Gastrocnemius medialis (tissue), 4 donors: ENCODE results near the gene SRP9. TPM values are rescaled to one million over a fixed set of nuclear protein-coding genes. Genes with fewer than 3 reads are reported as not detected.
"Not testable (repeated sequence)": the region's sequence is repeated elsewhere in the genome, so short reads cannot be mapped to it uniquely, and the experiment has no call there.

Experiments
- ATAC-seq, 2 donors: fragments of 150-250 bp; one replicate each; pipeline ENCODE4 v1.9.1; 2016
- DNase-seq, 2 donors: peaks; one replicate each; pipeline ENCODE4 v3.0.0-alpha.2; 2019
- H3K27ac ChIP-seq, 4 donors: fragments of 200-600 bp; sonication (generic); 1 replicate in 1 of 4; 2 replicates in 3 of 4; pipeline ENCODE4 v1.5.1; 2016 to 2018; ENCODE audit warnings: mild to moderate bottlenecking in 2 of 4, moderate library complexity in 1 of 4
- H3K27me3 ChIP-seq, 3 donors: fragments of 200-600 bp; sonication (generic) in 2 of 3; 1 replicate in 1 of 3; 2 replicates in 2 of 3; pipeline versions ENCODE4 v1.5.1 to v1.6.0; 2016 to 2019; ENCODE audit warnings: mild to moderate bottlenecking in 1 of 3, moderate library complexity in 1 of 3
- H3K36me3 ChIP-seq, 2 donors: fragments of 200-600 bp; sonication (generic) in 1 of 2; one replicate each; pipeline ENCODE4 v1.5.1; 2017 to 2018
- H3K4me1 ChIP-seq, 2 donors: fragments of 200-600 bp; sonication (generic) in 1 of 2; one replicate each; pipeline ENCODE4 v1.5.1; 2016 to 2017; ENCODE audit warnings: mild to moderate bottlenecking in 2 of 2
- H3K4me3 ChIP-seq, 4 donors: fragments of 200-600 bp; sonication (generic) in 3 of 4; 1 replicate in 1 of 4; 2 replicates in 3 of 4; pipeline ENCODE4 v1.5.1; 2016 to 2019; ENCODE audit warnings: mild to moderate bottlenecking in 2 of 4
- H3K9me3 ChIP-seq, 3 donors: fragments of 200-600 bp; sonication (generic) in 2 of 3; 1 replicate in 1 of 3; 2 replicates in 2 of 3; pipeline ENCODE4 v1.5.1; 2016 to 2019
- CTCF ChIP-seq, 5 experiments: fragments of 450-650 bp in 3 of 5; fragments of 200-600 bp in 2 of 5; sonication (generic) in 2 of 5; IDR thresholded peaks in 4 of 5; conservative IDR thresholded peaks in 1 of 5; 1 replicate in 4 of 5; 2 replicates in 1 of 5; pipeline ENCODE4 v1.5.1; 2016 to 2019; ENCODE audit warnings: antibody characterized with exemption in 5 of 5, mild to moderate bottlenecking in 3 of 5, moderate library complexity in 3 of 5
- POLR2A ChIP-seq, 2 donors: fragments of 450-650 bp; IDR thresholded peaks; one replicate each; pipeline ENCODE4 v1.6.1; 2017; ENCODE audit warnings: antibody characterized with exemption in 2 of 2, mild to moderate bottlenecking in 2 of 2, moderate library complexity in 2 of 2
- in situ Hi-C, 4 donors: fragments of 200-750 bp; cut with MboI; loops; one replicate each; pipeline versions ENCODE4 v1.15.0 to v1.8.0; 2017; ENCODE audit warnings: low sequenced_read_pairs in 4 of 4
- intact Hi-C: fragments of 100-400 bp; cut with DNase I; formaldehyde crosslinking; loops from one replicate; pipeline ENCODE4 v1.15.1; 2023; ENCODE audit warnings: low total_unique reads
- total RNA-seq, 4 donors: library from RNA; depleted of rRNA; stranded (reverse); fragments of >200 nt; gene quantifications; one replicate each; pipeline versions ENCODE4 v1.1.0 to v1.2.3, GENCODE V29; 2016

Gene SRP9
- total RNA-seq, 4 donors from 2014 or later = 182 to 207 (median 198) TPM

GRCh38 chr1:225806249-225806648 lies 28.6 kb downstream of the SRP9 start:
- DNase-seq = no peak
- no peak for ATAC-seq
- Histone ChIP-seq H3K9me3 (no peaks in the 10 kb centered on the region), H3K36me3 (no peaks in the 10 kb centered on the region), H3K27ac (no peak overlapping the region), H3K4me1 (peaks cover 1 to 12% of the 10 kb centered on the region in 2 donors), H3K27me3 (no peaks in the 10 kb centered on the region), H3K4me3 (no peak overlapping the region)
- in situ Hi-C loops (no loop called here), intact Hi-C loops (loop anchor here (5.0 kb wide), 1 partner anchor 41 kb away; no protein-coding TSS in a partner anchor)
- no peak for TF ChIP-seq CTCF (IDR thresholded peaks at IDR 0.05 in 4 of 5, conservative IDR thresholded peaks at IDR 0.05 in 1 of 5)
- TF ChIP-seq POLR2A (IDR thresholded peaks at IDR 0.05) = no peak

- intact Hi-C loops = loop anchor here (5.0 kb wide), 1 partner anchor 41 kb away; no protein-coding TSS in a partner anchor
- in situ Hi-C loops, H3K36me3 ChIP-seq, H3K27ac ChIP-seq, ATAC-seq, H3K9me3 ChIP-seq, H3K27me3 ChIP-seq, DNase-seq, H3K4me3 ChIP-seq: not testable (repeated sequence)
- peaks cover 6 to 17% of the 10 kb centered on the region in 2 donors for H3K4me1 ChIP-seq
Observed at GRCh38 chr1:225806736-225807135, 29.1 kb downstream of the SRP9 start.

GRCh38 chr1:225808136-225808535 lies 30.5 kb downstream of the SRP9 start:
- H3K36me3 ChIP-seq = no peaks in the 10 kb centered on the region
- H3K4me1 ChIP-seq = peaks cover 20 to 31% of the 10 kb centered on the region in 2 donors
- in situ Hi-C loops (no loop called here), intact Hi-C loops (loop anchor here (5.0 kb wide), 1 partner anchor 39 kb away; no protein-coding TSS in a partner anchor)
- no peaks in the 10 kb centered on the region for H3K9me3 ChIP-seq
- TF ChIP-seq CTCF (IDR thresholded peaks at IDR 0.05 in 4 of 5, conservative IDR thresholded peaks at IDR 0.05 in 1 of 5) (no peak), POLR2A (IDR thresholded peaks at IDR 0.05) (no peak)
- H3K4me3 ChIP-seq = no peak overlapping the region
- no peak for ATAC-seq
- DNase-seq = no peak
- no peak overlapping the region for H3K27ac ChIP-seq
- H3K27me3 ChIP-seq = no peaks in the 10 kb centered on the region

- no peaks in the 10 kb centered on the region for H3K9me3 ChIP-seq
- ATAC-seq = peak; percentile 73 to 80
- in situ Hi-C loops = no loop called here
- intact Hi-C loops = loop anchor here (1.0 to 5.0 kb wide), 2 partner anchors 33 to 37 kb away; partner anchors contain the start of gene SRP9
- H3K4me1 ChIP-seq = peaks cover 39 to 50% of the 10 kb centered on the region in 2 donors
- H3K27ac ChIP-seq = peak within 1 kb of the TSS; percentile 94 to 97 (median 96)
- peak within 1 kb of the TSS; percentile 69 to 89 (median 75) for H3K4me3 ChIP-seq
- TF ChIP-seq CTCF (IDR thresholded peaks at IDR 0.05 in 4 of 5, conservative IDR thresholded peaks at IDR 0.05 in 1 of 5) (peak; percentile 25 to 55 (median 43)), POLR2A (IDR thresholded peaks at IDR 0.05) (peak; percentile 82 to 91)
- DNase-seq = peak; percentile 82 to 85
- H3K36me3 ChIP-seq = no peaks in the 10 kb centered on the region
- no peaks in the 10 kb centered on the region for H3K27me3 ChIP-seq
Observed at GRCh38 chr1:225809842-225810578, 32.4 kb downstream of the SRP9 start, which contains the start of gene EPHX1. EPHX1 (plus strand) TSS chr1:225810124; CDS start chr1:225828730, 18,606 bp downstream.
